GM18519 (cell line): Measurements from ENCODE around the gene COBL.

Source experiments
- ATAC-seq: cut with Tn5 transposase; IDR thresholded peaks from one replicate; pipeline ENCODE4 v1.9.1; 2021; ENCODE audit warnings: mild to moderate bottlenecking, moderate library complexity; ENCODE audit not compliant: unreplicated experiment, low FRiP score

Gene COBL

DNA sequence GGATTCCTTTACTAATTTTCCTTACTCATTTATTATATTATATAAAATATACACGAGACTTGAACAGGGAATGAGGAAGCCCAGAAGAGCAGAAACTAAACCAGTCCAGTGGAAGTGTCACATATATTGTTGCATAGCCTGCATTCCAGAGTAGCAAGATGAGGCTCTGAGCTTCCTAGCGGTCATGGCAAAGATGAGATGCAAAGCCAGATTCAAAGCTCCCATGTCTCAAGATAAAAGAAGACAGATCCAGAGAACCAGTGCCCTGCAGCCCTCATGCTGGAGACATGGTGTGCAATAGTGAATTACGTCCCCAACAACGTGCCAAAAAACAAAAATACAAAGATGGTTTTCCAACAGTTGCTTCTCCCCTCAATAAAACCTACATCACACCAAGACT is 59.7 kb downstream of the COBL start:
- ATAC-seq = no peak

DNA sequence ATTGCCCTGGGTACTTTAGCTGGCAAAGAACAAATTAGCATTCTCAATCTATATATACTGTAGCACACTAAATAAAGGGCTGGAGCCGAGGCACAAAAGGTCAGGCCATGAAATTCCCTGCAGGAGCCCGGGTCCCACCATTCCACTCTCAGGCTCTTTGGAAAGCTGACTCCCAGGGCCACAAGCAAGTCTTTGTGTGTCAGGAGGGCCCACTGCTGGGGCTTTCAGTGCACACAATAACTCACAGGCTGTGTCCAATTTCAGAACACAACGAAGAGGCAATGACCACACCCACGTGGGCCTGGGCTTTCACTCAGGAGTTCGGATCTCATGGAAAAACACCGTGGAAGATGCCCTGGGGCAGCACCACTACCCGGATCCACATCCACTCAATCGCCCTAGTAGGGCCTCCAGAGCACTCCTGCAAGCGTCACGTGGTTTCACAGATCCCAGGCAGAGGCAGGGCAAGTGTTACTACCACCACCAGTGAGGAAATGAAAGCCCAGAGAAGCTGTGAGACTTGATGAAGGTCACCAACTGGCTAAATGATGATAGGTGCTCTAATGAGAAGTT is 60.3 kb downstream of the COBL start:
- no peak for ATAC-seq

DNA sequence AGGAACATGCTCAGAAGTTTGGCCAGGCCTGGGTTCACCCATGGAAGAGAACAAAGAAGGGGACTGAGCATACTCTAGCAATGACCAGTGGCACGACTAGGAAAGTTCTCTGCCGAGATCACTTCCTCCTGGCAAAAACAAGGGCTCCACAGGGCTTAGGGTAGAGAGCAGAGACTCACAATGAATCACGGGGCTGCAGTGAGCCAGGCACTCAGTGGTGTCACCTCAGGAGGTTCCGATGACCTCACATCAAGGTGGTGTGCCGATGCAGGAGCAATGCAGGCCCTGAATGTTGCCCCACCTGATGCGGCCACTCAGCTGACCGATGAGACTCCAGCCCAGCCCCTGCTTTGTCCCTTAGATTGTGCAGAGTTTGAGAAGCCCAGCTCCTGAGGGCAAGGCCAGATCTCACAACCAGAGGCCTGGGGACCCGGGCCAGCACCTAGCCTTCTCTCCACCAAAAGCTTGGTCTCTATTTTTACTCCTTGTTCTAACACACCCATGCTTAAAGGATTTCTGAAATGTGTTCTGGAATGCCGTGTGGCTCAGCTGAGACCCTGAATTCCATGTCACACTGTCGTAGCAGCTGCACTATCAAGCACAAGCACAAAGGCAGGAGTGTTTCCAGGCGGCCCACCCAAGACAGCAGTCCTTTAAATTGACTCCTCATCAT is 60.9 kb downstream of the COBL start:
- ATAC-seq = no peak

DNA sequence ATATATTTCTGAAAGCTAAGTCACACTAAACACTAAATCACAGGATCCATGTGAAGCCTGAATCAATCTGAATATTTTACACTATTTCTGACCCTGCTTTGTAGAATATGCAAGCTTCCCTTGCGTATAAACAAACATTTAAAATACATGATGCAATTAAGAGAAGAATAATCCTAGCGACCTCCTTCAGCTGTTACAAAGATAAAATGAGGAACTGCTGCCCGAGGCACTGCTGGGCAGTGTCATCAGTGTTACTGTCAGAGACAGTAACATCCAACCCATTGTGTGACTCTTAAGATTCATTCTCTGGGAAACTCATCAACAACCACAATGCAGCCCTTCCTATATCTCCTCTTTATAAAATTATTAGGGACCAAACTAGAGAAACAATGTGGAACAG is 61.6 kb downstream of the COBL start:
- ATAC-seq = no peak

DNA sequence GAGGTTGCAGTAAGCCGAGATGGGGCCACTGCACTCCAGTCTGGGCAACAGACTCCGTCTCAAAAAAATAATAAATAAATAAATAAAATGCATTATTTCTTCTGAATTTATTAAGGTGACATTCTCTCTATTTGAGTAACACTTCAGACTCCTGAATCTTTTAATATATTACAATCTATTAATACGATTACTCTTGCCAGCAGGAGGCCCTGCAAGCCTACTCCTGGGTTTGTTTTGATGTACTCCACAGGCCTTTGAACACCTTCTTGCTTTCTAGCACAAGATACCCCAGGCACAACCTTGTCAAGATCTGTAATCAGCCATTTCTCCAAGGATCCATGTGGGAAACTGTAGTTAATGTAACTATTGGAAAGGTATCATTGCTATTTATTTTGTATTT is 63.5 kb downstream of the COBL start:
- no peak for ATAC-seq

DNA sequence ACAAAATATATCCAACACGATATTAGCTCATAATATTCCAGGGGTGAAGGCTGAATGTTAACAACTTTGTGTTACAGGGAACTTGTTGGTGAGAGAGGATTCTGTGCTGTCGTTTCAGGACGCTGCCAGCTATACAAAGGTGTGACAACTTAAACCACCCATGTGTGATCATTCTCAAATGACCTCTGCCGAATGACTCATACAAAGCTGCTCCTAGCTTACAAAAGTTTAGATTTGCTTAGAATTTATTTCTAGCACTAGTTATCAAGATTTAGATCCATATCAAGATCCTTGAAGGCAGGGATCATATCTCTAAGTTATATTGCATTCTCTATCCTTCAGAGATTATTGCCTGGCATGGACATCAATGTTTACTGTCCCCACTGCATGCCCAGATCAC is 65.3 kb downstream of the COBL start:
- ATAC-seq = no peak

DNA sequence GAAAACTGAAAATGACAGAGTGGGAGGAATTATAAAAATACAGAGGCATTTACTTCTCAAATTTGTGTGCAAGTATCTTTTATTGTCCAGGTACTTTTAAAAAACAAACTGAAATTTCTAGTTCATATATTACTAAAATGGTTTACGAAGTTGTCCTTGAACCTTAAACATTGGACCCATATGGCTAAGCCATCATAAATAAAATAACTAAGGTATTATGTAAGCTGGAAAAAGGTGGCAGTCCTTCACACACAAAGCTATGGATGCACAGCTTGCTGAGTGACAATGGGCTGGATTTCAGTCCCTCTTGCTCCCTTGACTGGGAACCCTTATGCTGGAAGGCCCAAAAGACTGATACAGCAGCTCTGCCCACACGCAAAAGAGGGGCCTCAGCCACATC is 66.1 kb downstream of the COBL start:
- ATAC-seq = no peak

DNA sequence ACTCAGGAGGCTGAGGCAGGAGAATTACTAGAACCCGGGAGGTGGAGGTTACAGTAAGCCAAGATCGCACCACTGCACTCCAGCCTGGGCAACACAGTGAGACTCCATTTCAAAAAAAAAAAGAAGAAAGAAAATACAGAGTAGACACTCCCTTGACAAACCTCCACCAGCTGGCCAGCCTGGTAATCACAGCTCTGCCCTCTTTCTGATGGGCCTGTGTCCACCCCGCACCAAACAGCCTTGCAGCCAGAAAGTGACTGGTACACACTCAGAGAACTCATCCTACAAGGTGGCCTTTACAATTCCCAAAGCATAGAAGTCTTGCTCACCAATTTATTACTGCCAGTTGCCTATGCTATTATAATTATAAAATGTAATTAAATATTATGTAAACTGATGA is 66.6 kb downstream of the COBL start:
- no peak for ATAC-seq

DNA sequence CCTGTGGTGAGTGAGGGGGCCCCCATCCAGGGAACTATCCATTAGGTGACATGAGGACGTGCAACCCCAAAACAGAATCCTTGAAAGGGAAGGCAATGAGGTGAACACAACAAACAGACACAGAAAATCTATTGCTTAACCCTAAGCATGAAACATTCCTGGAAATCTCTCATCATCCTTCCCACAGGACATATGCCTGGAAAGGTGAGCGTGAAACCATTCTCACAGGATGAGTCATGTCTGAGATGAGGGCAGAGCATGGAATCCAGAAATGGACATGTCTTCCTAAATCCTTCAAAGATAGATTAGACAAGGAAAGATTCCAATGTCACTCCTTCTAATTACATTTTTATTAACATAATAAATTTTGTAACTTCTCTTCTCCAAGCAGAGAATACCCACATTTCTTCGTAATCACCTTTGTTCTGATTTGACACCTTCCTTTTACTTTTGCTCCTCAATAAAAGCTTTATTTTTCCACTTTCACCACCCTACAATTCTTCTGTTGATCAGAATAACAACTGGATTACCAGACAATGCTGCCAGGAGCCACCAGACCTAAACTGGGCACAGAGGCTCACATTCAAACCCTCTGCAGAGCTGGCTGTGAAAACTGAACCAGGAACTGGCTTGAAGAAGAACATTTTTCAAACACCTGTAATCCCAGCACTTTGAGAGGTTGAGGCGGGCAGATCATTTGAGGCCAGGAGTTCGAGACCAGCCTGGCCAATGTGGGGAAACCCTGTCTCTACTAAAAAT is 67.2 kb downstream of the COBL start:
- ATAC-seq = no peak

DNA sequence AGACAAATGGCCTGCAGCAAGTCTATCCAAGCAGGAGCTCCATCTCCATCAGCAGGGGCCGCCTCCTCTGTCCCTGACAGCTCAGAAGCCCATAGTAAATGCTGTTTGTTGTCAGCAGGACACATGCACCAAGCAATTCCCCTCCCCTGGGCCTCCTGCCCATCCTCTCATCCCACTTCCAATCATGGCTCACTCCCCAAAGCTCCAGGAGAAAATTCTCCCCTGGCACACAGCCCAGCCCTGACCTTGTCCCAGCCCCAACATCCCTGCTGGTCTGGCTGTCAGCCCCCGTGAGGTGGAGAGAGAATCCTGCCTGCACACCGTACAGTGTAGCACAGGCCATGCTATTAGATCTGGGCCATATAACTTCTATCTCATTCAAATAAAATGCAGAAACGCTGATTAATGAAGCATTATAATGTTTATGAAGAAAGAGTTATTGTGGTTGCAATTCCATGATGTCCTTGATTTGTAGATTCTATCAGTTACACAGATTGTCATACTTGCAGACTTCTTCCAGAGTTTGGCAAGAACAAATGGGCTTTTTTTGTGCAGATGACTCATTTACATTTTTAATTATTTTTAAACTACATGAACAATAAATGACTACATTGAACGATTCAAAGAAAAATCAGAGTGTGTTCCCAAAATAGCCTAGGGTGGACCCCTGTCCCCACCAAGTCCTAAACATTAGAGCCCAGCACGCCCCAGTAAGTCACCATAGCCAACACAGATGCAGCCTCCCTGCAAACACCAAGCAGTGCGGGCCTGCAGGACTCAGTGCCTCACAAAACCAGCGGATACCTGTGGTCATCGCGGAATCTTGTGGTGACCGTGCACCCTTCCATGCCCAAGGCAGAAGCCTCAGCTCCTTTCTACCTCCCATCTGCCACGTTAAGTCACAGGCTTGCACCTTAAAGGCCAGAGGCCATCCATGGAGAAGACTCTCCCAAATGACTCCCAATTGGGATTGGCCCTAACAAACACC is 70.1 kb downstream of the COBL start:
- ATAC-seq = no peak

DNA sequence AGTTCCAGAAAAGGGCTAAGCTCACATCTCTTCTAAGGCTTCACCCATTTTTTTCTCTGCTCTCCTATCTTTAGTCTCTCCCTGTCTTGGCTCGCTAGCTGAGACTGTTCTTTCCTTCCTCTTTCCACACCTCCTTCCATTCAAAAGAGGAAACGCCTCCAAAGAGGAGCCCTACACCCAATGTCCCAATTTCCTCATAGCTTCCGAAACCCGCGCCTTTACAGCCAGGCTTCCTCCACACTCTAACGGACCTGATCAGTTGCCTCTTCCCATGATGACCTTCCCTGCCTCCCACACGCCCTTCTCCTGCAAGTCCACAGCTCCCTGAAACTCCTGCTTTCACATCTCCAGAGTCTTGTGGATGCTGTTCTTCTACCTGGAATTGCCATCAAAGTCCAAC is 71.7 kb downstream of the COBL start:
- ATAC-seq = no peak

DNA sequence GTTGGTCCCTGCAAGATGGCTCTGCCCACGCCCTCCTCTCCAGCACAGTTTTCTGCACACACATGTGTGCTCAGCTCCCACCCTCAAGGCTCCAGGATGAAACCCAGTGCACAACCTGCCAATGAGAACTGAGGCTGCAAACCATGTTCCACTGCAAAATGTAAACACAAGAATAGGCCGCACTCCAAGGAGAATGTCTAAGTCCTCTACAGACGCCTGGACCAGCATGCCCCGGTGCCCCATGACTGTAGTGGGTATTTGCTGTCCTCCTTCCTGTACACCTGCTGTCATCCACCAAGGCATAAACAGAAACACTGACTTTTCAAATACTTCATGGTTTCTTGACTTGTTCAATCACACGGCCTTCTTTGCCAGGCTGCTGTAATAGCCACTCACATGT is 72.6 kb downstream of the COBL start:
- ATAC-seq = no peak

DNA sequence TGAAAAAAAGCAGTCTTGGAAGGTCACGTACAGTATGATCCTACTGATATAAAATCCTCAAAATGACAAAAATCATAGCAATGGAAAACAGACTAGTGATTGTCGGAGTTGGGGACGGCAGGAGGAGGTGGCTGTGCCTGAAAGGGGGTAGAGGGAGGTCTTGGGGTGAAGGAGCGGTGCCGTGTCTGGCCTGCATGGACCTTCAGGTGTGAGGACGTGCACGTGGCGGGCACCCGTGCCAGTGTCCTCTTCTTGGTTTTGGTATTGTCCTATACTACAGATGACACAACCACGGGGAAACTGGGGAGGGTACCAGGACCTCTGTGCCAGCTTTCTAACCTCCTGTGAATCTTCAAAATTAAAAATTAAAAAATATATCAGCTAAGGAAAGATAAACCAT is 73.0 kb downstream of the COBL start:
- no peak for ATAC-seq

DNA sequence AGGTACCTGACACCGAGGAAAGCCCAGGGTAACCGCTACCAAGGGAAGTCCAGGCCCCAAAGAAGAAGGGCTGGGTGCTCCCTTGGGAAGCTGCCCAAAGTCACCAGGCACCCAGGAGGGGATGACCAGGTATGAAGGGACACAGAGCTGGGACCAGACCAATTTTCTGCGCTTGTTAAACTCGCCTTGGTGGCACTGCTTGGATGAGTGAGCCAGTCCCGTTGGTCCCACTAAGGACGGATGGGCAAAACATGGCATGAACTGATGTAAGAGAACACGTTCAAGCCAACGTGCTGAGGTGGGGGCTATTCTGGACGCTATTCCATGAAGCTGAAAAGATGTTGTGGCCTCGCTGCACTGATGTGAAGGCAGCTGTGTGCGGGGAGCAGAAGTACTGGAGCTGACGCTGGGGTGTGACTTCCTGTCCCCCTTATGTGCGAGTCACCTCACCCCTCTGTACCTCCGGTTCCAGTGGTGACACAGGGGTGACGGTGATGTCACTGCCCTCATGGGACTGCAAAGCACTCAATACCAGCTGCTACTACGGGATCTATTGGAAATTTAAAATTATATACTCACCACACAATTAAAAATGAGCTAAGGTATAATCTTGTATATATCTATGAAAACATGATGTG is 73.6 kb downstream of the COBL start:
- no peak for ATAC-seq

DNA sequence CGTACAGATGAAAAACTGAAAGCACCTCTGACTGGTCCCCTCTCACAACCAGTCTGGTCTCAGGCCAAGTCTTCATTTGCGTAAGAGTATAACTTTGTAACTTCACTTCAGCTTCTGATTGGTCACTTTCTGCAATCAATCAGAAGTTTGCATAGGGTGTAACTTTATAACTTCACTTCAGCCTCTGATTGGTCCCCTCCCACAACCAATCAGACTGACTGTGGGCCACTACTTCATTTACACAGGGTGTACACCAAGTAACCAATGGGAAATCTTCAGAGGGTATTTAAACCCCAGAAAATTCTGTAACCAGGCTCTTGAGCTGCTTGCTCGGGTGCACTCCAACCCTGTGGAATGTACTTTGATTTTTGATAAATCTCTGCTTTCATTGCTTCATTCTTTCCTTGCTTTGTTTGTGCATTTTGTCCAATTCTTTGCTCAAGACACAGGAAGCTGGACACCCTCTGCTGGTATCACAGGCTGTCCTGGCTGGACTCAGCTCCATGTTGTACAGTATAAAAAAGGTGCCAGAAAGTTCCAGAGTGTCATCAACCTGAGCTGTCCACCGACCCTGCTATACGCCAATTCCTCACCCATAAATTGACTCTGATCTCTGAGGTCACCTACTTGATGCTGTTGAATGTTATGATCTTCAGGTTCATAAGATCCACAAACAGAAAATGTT is 74.5 kb downstream of the COBL start:
- no peak for ATAC-seq

DNA sequence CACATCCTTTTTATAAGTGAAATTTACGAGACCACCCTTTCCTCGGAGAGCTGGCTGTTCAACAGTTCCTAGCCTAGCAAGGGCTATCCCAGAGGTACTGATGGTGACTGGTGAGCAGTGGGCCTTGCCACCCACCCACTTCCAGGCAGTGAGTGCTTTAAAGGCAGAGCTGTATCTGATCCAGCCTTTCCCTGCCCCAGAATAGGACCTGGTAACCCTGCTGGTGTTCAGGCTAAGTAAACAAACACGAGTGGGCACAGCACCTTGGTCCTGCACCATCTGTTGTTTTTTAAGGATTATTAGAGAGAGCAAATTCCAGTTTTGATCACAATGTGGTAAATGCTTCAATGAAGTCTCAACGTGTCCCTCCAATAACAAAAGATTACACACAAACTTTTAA is 75.7 kb downstream of the COBL start:
- no peak for ATAC-seq

DNA sequence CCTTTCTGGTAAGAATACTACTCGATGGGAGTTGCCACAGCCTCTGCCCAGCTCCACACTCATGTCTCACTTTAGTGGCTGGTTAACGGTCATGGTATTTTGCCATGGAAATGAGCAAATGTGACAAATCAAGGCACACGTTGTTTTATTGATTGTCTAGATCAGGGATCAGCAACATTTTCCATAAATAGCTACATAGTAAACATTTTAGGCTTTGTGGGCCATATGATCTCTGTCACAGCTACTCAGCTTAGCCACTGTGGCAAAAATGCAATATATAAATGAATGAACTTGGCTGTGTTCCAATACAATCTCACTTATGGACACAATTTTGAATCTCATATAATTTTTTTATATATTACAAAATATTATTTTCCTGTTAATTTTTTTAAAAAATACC is 76.9 kb downstream of the COBL start:
- ATAC-seq = no peak

DNA sequence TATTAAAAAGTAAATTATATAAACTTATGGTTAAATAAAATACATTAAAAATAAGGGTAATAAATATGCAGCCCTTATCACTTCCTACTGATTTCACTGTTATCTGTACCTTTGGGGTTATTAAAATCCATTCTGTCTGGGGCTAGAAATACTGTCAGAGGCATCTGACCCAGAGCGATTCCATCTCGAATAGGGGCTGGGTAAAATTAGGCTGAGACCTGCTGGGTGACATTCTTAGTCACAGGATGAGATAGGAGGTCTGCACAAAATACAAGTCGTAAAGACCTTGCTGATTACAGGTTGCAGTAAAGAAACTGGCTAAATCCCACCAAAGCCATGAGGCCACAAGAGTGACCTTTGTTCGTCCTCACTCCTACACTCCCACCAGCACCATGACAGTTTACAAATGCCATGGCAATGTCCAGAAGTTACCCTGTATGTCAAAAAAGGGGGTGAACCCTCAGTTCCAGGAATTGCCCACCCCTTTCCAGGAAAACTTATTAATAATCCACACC is 77.6 kb downstream of the COBL start:
- no peak for ATAC-seq

DNA sequence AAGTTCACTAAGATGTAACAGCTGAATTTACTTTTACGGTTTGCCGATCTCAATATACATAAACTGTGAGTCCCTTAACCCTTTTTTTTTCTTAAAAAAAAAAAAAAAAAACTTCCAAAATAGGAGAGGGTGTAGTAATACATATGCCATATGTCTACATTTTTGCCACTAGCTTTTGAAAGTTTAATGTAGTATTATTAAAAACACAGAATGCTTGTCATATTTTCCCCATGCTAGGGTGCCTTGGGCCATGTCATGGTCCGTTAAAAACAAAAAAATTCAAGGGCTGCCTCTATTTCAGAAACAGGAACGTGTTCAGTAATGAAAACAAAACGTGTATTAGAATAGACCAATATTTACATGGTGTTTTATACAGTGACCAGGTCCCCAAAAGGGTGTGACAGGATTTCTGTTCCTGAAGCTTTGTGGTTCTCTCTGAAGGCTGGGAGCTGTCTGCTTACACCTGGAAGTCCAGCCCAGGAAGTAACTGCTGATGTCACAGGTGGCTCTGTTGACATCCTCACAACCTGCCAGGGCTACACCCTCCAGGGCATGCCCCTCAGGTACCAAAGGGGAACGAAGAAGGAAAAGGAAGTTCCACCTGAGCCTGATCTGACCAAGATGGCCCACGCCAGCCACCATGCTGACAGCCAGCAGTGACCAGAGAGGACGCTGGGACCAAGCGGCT is 79.0 kb downstream of the COBL start:
- ATAC-seq = no peak
